Measurements from ENCODE around the gene SV2B. TPM values are rescaled to one million over a fixed set of nuclear protein-coding genes. Genes with fewer than 3 reads are reported as not detected.

SV2B gene
- polyA plus RNA-seq, 1 donor (not counting 4 experiments of a cell fraction or from before 2014, with no cell fraction given) = 0.04 TPM

DNA sequence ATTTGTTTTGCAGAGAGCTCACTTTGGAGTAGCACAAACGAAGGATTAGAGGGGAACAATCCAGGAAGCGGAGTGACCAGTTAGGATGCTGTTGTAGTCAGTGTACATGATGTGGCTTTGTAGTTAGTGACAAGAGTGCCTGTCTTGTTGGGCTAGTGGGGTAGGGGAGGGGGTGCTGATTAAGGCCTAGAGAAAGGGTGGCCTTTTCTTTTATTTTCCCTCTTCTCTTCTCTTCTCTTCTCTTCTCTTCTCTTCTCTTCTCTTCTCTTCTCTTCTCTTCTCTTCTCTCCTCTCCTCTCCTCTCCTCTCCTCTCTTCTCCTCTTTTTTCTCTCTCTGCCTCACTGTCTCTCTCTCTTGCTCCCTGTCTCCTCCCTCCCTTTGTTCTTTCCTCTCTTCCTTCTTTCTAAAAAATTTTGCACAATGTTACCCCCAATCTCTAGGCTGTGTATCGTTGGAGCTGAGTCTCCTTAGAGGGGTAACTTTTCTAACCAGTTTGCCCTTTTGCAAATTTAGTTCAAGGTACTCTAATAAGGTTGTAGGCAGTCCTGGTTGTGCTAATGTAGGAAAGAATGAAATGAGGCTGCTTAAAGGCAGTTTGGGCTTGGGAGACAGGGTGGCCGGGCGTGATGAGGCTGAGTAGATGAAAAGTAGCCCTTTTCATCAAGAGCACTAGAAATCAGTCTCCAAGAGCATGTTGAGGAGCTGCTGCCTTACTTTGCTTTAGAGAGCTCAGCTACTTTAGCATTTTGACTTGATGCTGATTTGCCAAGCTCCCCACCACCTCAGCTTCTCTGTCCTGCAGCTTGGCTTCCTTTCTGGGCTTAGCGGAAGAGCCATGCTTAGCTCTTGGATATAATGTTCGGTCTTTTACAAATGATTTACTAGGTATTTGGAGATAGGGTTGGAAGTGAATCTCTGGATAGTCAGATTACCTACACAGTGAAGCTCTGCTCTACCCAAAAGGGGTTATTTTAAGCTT, 58.6 kb downstream of the SV2B start:
- no peak overlapping the region for H3K4me3 ChIP-seq (ENCODE audit: control insufficient read depth in 2 of 3, extremely low read depth in 1 of 3, insufficient read depth in 2 of 3, low read depth in 1 of 3, low read length in 3 of 3)
- dilution Hi-C loops (cut with MboI; ENCODE audit: extremely low pct_ligation_motif_present, low sequenced_read_pairs) = no loop called here

DNA sequence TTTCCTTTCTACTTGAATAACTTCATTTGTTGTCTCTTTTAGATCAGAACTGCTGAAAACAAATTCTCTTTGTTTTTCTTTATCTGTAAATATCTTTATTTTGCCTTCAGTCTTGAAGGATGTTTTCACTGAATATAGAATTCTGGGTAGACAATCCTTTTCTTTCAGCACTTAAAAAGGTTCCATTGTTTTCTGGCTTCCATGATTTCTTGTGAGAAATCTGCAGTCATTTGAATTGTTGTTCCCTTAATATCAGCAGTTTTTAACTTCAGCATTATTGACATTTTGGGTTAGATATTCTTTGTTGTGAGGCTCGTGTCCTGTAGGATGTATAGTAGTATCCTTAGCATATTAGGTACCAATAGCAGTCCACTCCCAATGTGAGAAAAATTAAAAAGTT, 65.8 kb downstream of the SV2B start:
- no peaks in the 10 kb centered on the region for H3K27me3 ChIP-seq (ENCODE audit: control insufficient read depth, extremely low read depth, insufficient read depth, low read length)
- no peaks in the 10 kb centered on the region for H4K20me1 ChIP-seq (ENCODE audit: control insufficient read depth, extremely low read depth, insufficient read depth, low read length)
- no peaks in the 10 kb centered on the region for H3K9me1 ChIP-seq (ENCODE audit: control insufficient read depth, extremely low read depth, insufficient read depth, low read length)
- no peak for FAIRE-seq
- no peaks in the 10 kb centered on the region for H3K9me3 ChIP-seq (ENCODE audit: control insufficient read depth, low read depth, low read length)
- no peak overlapping the region for H3K4me3 ChIP-seq (ENCODE audit: control insufficient read depth in 2 of 3, extremely low read depth in 1 of 3, insufficient read depth in 2 of 3, low read depth in 1 of 3, low read length in 3 of 3)
- no peak for DNase-seq (ENCODE audit: low read depth, low spot score)
- H3K4me1 ChIP-seq (ENCODE audit: control insufficient read depth, extremely low read depth, insufficient read depth, low read length) = no peaks in the 10 kb centered on the region
- TF ChIP-seq EZH2 (IDR thresholded peaks at IDR 0.05; ENCODE audit: low read length) = no peak
- TF ChIP-seq, protein P1, sequence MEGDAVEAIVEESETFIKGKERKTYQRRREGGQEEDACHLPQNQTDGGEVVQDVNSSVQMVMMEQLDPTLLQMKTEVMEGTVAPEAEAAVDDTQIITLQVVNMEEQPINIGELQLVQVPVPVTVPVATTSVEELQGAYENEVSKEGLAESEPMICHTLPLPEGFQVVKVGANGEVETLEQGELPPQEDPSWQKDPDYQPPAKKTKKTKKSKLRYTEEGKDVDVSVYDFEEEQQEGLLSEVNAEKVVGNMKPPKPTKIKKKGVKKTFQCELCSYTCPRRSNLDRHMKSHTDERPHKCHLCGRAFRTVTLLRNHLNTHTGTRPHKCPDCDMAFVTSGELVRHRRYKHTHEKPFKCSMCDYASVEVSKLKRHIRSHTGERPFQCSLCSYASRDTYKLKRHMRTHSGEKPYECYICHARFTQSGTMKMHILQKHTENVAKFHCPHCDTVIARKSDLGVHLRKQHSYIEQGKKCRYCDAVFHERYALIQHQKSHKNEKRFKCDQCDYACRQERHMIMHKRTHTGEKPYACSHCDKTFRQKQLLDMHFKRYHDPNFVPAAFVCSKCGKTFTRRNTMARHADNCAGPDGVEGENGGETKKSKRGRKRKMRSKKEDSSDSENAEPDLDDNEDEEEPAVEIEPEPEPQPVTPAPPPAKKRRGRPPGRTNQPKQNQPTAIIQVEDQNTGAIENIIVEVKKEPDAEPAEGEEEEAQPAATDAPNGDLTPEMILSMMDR (optimal IDR thresholded peaks at IDR 0.05 in 1 of 3, IDR thresholded peaks at IDR 0.05 in 1 of 3, conservative IDR thresholded peaks at IDR 0.05 in 1 of 3; ENCODE audit: extremely low read depth in 1 of 3, insufficient read depth in 2 of 3, low read length in 3 of 3) = no peak
- H3K9ac ChIP-seq (ENCODE audit: control insufficient read depth, extremely low read depth, insufficient read depth, low read length) = no peak overlapping the region
- H3K36me3 ChIP-seq (ENCODE audit: control insufficient read depth in 2 of 2, extremely low read depth in 1 of 2, insufficient read depth in 2 of 2, low read length in 2 of 2) = no peaks in the 10 kb centered on the region
- dilution Hi-C loops (cut with MboI; ENCODE audit: extremely low pct_ligation_motif_present, low sequenced_read_pairs) = no loop called here
- H3K79me2 ChIP-seq (ENCODE audit: control insufficient read depth, insufficient read depth, low read length) = no peaks in the 10 kb centered on the region
- H3K27ac ChIP-seq (ENCODE audit: control insufficient read depth, insufficient read depth, low read length) = no peak overlapping the region
- H2AFZ ChIP-seq (ENCODE audit: control insufficient read depth, low read length) = no peak overlapping the region
- H3K4me2 ChIP-seq (ENCODE audit: control insufficient read depth, extremely low read depth, insufficient read depth, low read depth, low read length) = no peak overlapping the region

More for the DNA sequence above, 58.6 kb downstream of the SV2B start:
- Histone ChIP-seq H3K4me2 (ENCODE audit: control insufficient read depth, extremely low read depth, insufficient read depth, low read depth, low read length) (no peak overlapping the region), H3K9me3 (ENCODE audit: control insufficient read depth, low read depth, low read length) (no peaks in the 10 kb centered on the region), H3K27ac (ENCODE audit: control insufficient read depth, insufficient read depth, low read length) (no peak overlapping the region), H3K36me3 (ENCODE audit: control insufficient read depth in 2 of 2, extremely low read depth in 1 of 2, insufficient read depth in 2 of 2, low read length in 2 of 2) (no peaks in the 10 kb centered on the region), H3K79me2 (ENCODE audit: control insufficient read depth, insufficient read depth, low read length) (no peaks in the 10 kb centered on the region), H3K27me3 (ENCODE audit: control insufficient read depth, extremely low read depth, insufficient read depth, low read length) (no peaks in the 10 kb centered on the region), H3K4me1 (ENCODE audit: control insufficient read depth, extremely low read depth, insufficient read depth, low read length) (no peaks in the 10 kb centered on the region), H3K9ac (ENCODE audit: control insufficient read depth, extremely low read depth, insufficient read depth, low read length) (no peak overlapping the region), H4K20me1 (ENCODE audit: control insufficient read depth, extremely low read depth, insufficient read depth, low read length) (no peaks in the 10 kb centered on the region), H2AFZ (ENCODE audit: control insufficient read depth, low read length) (no peak overlapping the region), H3K9me1 (ENCODE audit: control insufficient read depth, extremely low read depth, insufficient read depth, low read length) (no peaks in the 10 kb centered on the region)
- DNase-seq (ENCODE audit: low read depth, low spot score) (no peak), FAIRE-seq (no peak)
- TF ChIP-seq EZH2 (IDR thresholded peaks at IDR 0.05; ENCODE audit: low read length) = no peak
- TF ChIP-seq, protein P1 (optimal IDR thresholded peaks at IDR 0.05 in 1 of 3, IDR thresholded peaks at IDR 0.05 in 1 of 3, conservative IDR thresholded peaks at IDR 0.05 in 1 of 3; ENCODE audit: extremely low read depth in 1 of 3, insufficient read depth in 2 of 3, low read length in 3 of 3) = no peak
